GM13976 (cell line): ENCODE data around the gene CAMSAP2.

ENCODE experiments used
- DNase-seq: peaks from one replicate; pipeline ENCODE4 v3.0.0; 2012; ENCODE audit warnings: low spot score
- CTCF ChIP-seq: IDR thresholded peaks from 2 replicates; pipeline ENCODE4 v1.5.1; 2012; ENCODE audit warnings: borderline replicate concordance, mild to moderate bottlenecking; ENCODE audit not compliant: insufficient read depth; ENCODE audit errors: extremely low read depth, missing control alignments, control extremely low read depth
- in situ Hi-C: fragments of 300-500 bp; cut with MboI; formaldehyde crosslinking; loops from one replicate; pipeline ENCODE4 v1.12.0; 2022; ENCODE audit warnings: low sequenced_read_pairs, mixed read lengths, inconsistent platforms; ENCODE audit not compliant: unreplicated experiment

The CAMSAP2 gene

GRCh38 chr1:200867018-200867811 is 128.5 kb downstream of the CAMSAP2 start:
- in situ Hi-C loops, result no loop called here
- no peak for TF ChIP-seq CTCF

GRCh38 chr1:200869376-200869752 is 130.7 kb downstream of the CAMSAP2 start:
- in situ Hi-C loops, result no loop called here
- DNase-seq, result no peak
- no peak for TF ChIP-seq CTCF

More at GRCh38 chr1:200867018-200867811, 128.5 kb downstream of the CAMSAP2 start:
- DNase-seq, result no peak

GRCh38 chr1:200869753-200870391 is 131.2 kb downstream of the CAMSAP2 start:
- TF ChIP-seq CTCF, result no peak
- in situ Hi-C loops, result no loop called here

GRCh38 chr1:200872446-200873115 is 133.9 kb downstream of the CAMSAP2 start, which contains the start of gene GPR25:
Gene GPR25, plus strand, starts transcription at chr1:200872981. Its CDS starts 57 bp downstream, at chr1:200873038.
- no peak for DNase-seq
- in situ Hi-C loops, result no loop called here
- TF ChIP-seq CTCF, result no peak

More at GRCh38 chr1:200869753-200870391, 131.2 kb downstream of the CAMSAP2 start:
- DNase-seq, result peak; percentile 73

GRCh38 chr1:200873116-200873670 is 134.5 kb downstream of the CAMSAP2 start:
- in situ Hi-C loops, result no loop called here
- TF ChIP-seq CTCF, result no peak
- no peak for DNase-seq
